WERI-Rb-1 (cell line): ENCODE results near the gene CYP4F22.

Experiments used
- DNase-seq: peaks from one replicate; pipeline ENCODE4 v3.0.0-alpha.2; 2020
- H3K27ac ChIP-seq: fragments of 250-450 bp; sonication (Bioruptor Pico); 2 replicates; pipeline ENCODE4 v1.5.1; 2020; ENCODE audit warnings: mild to moderate bottlenecking, moderate library complexity
- H3K27me3 ChIP-seq: fragments of 250-450 bp; sonication (Bioruptor Pico); 2 replicates; pipeline ENCODE4 v1.5.1; 2021; ENCODE audit warnings: mild to moderate bottlenecking, low read depth, moderate library complexity; ENCODE audit not compliant: insufficient read depth, severe bottlenecking
- H3K36me3 ChIP-seq: fragments of 250-450 bp; sonication (Bioruptor Pico); 2 replicates; pipeline ENCODE4 v1.5.1; 2020; ENCODE audit warnings: mild to moderate bottlenecking, moderate library complexity
- H3K4me3 ChIP-seq: 2 replicates; pipeline ENCODE4 v1.5.1; 2011; ENCODE audit warnings: low read depth, mild to moderate bottlenecking, control low read depth, low read length
- H3K9me3 ChIP-seq: fragments of 250-450 bp; sonication (Bioruptor Pico); 2 replicates; pipeline ENCODE4 v1.5.1; 2021; ENCODE audit warnings: mild to moderate bottlenecking, moderate library complexity; ENCODE audit not compliant: severe bottlenecking
- TF ChIP-seq, protein P1 (sequence below): IDR thresholded peaks from 2 replicates; pipeline ENCODE4 v1.5.1; 2011; ENCODE audit warnings: low read depth, mild to moderate bottlenecking, control low read depth, inconsistent platforms, low read length

CYP4F22 gene

DNA sequence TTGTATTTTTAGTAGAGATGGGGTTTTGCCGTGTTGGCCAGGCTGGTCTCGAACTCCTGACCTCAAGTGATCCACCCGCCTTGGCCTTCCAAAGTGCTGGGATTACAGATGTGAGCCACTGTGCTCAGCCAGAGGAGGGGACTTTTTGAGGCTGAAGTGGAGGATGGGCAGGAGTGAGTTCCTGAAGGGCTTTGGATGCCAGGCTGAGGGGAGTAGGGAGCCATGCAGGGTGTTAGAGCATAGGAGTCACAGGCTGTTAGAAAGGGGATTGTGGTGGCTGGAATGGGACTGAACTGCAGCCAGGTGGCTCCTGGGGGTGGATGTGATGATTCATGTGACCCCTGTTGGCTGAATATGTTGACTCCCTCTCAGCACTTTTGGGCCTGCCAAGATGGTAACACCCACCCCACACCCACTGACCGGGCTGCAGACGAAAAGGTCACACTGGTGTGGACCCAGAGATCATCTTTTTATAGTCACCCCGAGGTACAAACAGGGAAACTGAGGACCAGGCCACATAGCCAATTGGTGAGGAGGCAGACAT, 11.2 kb downstream of the CYP4F22 start:
- no peak for DNase-seq
- Histone ChIP-seq H3K36me3 (no peaks in the 10 kb centered on the region), H3K27ac (no peak overlapping the region), H3K4me3 (no peak overlapping the region), H3K9me3 (peaks cover 3% of the 10 kb centered on the region), H3K27me3 (peaks cover 76% of the 10 kb centered on the region)
- TF ChIP-seq, protein P1, sequence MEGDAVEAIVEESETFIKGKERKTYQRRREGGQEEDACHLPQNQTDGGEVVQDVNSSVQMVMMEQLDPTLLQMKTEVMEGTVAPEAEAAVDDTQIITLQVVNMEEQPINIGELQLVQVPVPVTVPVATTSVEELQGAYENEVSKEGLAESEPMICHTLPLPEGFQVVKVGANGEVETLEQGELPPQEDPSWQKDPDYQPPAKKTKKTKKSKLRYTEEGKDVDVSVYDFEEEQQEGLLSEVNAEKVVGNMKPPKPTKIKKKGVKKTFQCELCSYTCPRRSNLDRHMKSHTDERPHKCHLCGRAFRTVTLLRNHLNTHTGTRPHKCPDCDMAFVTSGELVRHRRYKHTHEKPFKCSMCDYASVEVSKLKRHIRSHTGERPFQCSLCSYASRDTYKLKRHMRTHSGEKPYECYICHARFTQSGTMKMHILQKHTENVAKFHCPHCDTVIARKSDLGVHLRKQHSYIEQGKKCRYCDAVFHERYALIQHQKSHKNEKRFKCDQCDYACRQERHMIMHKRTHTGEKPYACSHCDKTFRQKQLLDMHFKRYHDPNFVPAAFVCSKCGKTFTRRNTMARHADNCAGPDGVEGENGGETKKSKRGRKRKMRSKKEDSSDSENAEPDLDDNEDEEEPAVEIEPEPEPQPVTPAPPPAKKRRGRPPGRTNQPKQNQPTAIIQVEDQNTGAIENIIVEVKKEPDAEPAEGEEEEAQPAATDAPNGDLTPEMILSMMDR = no peak

DNA sequence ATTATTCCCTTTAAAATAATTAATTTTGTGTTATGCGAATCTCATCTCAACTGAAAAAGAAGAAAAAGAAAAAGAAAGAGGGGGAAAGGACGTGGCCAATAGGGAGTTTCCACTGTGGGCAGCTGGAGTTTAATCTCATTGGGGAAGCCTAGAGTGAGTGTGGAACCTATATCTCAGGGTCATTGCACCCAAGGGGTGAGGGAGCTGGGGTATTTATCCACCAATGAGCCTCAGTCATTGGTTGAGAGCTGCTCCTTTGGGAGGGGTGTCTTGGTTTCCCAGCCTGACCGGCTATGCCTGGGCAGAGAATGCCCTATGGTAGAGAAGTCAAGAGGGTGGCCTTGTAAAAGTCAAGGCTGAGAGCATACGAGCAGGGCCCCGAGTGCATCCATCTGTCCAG, 16.5 kb downstream of the CYP4F22 start:
- TF ChIP-seq, protein P1 = no peak
- peaks cover 84% of the 10 kb centered on the region for H3K27me3 ChIP-seq
- no peak for DNase-seq
- no peak overlapping the region for H3K4me3 ChIP-seq
- H3K27ac ChIP-seq = no peak overlapping the region
- no peaks in the 10 kb centered on the region for H3K9me3 ChIP-seq
- no peaks in the 10 kb centered on the region for H3K36me3 ChIP-seq

DNA sequence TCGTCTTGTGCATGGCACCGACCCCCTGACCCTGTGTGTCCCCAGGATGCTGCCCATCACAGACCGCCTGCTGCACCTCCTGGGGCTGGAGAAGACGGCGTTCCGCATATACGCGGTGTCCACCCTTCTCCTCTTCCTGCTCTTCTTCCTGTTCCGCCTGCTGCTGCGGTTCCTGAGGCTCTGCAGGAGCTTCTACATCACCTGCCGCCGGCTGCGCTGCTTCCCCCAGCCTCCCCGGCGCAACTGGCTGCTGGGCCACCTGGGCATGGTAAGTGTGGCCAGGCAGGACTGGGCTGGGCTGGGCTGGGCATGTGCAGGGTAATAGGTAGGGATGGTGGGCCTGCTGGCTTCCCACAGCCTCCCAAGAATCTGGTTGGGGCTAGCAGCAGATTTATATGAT, 17.0 kb downstream of the CYP4F22 start:
- H3K27me3 ChIP-seq = peaks cover 86% of the 10 kb centered on the region
- H3K9me3 ChIP-seq = no peaks in the 10 kb centered on the region
- no peak for DNase-seq
- H3K27ac ChIP-seq = no peak overlapping the region
- H3K4me3 ChIP-seq = no peak overlapping the region
- H3K36me3 ChIP-seq = no peaks in the 10 kb centered on the region
- TF ChIP-seq, protein P1 = no peak

DNA sequence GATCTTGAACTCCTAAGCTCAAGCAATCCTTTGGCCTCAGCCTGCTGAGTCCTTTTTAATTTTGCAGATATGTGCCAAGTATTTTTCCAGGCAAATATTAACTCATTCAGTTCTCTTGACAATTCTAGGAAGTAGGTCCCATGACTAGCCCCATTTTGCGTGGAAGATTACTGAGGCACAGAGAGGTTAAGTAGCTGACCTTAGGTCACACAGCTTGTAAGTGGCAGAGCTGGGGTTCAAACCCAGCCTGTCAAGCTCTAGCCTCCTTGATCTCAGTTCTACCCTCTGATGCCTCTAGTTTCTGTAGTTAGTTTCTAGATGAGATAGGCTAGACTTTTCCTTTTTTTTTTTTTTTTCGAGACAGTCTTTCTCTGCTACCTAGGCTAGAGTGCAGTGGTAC, 18.1 kb downstream of the CYP4F22 start:
- TF ChIP-seq, protein P1 = no peak
- Histone ChIP-seq H3K9me3 (no peaks in the 10 kb centered on the region), H3K4me3 (no peak overlapping the region), H3K27ac (no peak overlapping the region), H3K36me3 (no peaks in the 10 kb centered on the region), H3K27me3 (peaks cover 89% of the 10 kb centered on the region)
- no peak for DNase-seq

DNA sequence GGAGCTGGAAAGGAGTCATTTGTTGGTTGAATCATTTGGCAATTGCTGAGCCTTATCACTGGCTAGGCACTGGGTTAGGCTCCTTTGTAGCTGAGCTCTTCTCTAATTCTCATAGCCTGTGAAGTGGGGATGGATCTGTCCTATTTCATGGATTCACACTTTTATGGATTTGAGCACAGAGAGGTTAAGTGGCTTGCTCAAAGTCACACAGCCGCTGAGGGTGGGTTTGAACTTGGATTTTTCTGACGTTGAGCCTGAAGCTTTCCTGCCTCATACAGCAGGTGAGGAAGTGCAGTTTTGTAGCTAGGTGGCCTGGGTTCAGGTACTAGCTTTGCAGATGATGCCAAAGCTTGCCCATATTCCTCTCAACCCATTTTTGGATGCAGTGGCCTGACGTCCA, 19.4 kb downstream of the CYP4F22 start:
- no peaks in the 10 kb centered on the region for H3K36me3 ChIP-seq
- no peak overlapping the region for H3K4me3 ChIP-seq
- no peak overlapping the region for H3K27ac ChIP-seq
- TF ChIP-seq, protein P1 = no peak
- H3K27me3 ChIP-seq = peaks cover 88% of the 10 kb centered on the region
- H3K9me3 ChIP-seq = no peaks in the 10 kb centered on the region
- DNase-seq = no peak

DNA sequence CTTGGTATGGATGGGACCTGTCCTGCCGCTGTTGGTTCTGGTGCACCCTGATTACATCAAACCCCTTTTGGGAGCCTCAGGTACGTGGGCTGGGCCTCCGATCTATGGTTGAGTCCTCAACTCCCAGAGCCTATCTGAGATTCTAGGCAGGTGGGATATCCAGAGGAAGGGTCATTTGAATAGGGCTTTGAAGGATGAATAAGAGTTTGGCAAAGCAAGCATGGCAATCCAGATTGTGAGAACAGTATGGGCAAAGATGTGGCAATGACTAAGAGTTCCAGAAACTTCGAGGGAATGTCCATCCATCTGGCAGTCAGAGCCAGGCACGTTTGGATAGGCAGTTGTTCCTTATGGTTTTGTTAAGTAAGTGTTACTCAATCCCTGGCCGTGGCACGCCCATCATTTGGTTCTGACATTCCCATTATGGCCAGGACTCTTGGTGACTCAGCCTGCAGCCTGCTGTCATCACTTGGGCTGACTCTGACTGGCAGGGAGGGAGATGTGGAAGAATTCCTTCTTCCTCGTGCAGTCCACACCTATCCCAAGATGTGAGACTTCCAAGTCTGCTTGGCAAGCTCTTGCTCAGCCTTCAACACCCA, 21.5 kb downstream of the CYP4F22 start:
- Histone ChIP-seq H3K27me3 (peaks cover 79% of the 10 kb centered on the region), H3K36me3 (no peaks in the 10 kb centered on the region), H3K9me3 (no peaks in the 10 kb centered on the region), H3K4me3 (no peak overlapping the region), H3K27ac (no peak overlapping the region)
- no peak for DNase-seq
- TF ChIP-seq, protein P1 = no peak
